ENCODE measurements around the gene HCFC2. TPM values are rescaled to one million over a fixed set of nuclear protein-coding genes. Genes with fewer than 3 reads are reported as not detected.
"Not testable (repeated sequence)": the region's sequence is repeated elsewhere in the genome, so short reads cannot be mapped to it uniquely, and the experiment has no call there.

Gene HCFC2
- total RNA-seq, 4 donors from 2014 or later, result 11.0 to 18.9 (median 14.1) TPM

GRCh38 chr12:104026841-104027599 is 37.3 kb upstream of the HCFC2 start:
- no peak for DNase-seq (ENCODE audit: low spot score in 2 of 2)
- WGBS, 2 donors, result 43 to 52% methylated on average over 5 of the region's 5 CpGs
- intact Hi-C loops (cut with DNase I; ENCODE audit: low total_unique reads), result no loop called here

GRCh38 chr12:104030596-104030995 is 33.7 kb upstream of the HCFC2 start:
- intact Hi-C loops (cut with DNase I; ENCODE audit: low total_unique reads); DNase-seq (ENCODE audit: low spot score in 2 of 2); H3K4me3 ChIP-seq (ENCODE audit: low read depth, poor library complexity, severe bottlenecking): not testable (repeated sequence)
- 78 to 98% methylated on average over 18 to 25 of the region's 27 CpGs for WGBS, 2 donors

More at GRCh38 chr12:104026841-104027599, 37.3 kb upstream of the HCFC2 start:
- no peak overlapping the region for H3K4me3 ChIP-seq (ENCODE audit: low read depth, poor library complexity, severe bottlenecking)
- no peak for TF ChIP-seq POLR2A (IDR thresholded peaks at IDR 0.05)
- no peak for TF ChIP-seq CTCF (IDR thresholded peaks at IDR 0.05)

GRCh38 chr12:104036143-104036542 is 28.2 kb upstream of the HCFC2 start:
- intact Hi-C loops (cut with DNase I; ENCODE audit: low total_unique reads); H3K4me3 ChIP-seq (ENCODE audit: low read depth, poor library complexity, severe bottlenecking); DNase-seq (ENCODE audit: low spot score in 2 of 2): not testable (repeated sequence)
- WGBS, 2 donors, result 94 to 97% methylated on average over 2 of the region's 2 CpGs

- 83 to 86% methylated on average over 1 of the region's 1 CpG for WGBS, 2 donors
- DNase-seq (ENCODE audit: low spot score in 2 of 2); intact Hi-C loops (cut with DNase I; ENCODE audit: low total_unique reads); H3K4me3 ChIP-seq (ENCODE audit: low read depth, poor library complexity, severe bottlenecking): not testable (repeated sequence)
Measured at GRCh38 chr12:104039769-104040168, 24.6 kb upstream of the HCFC2 start.

GRCh38 chr12:104042580-104042979 is 21.8 kb upstream of the HCFC2 start:
- DNase-seq (ENCODE audit: low spot score in 2 of 2), result no peak
- TF ChIP-seq CTCF (IDR thresholded peaks at IDR 0.05) (no peak), POLR2A (IDR thresholded peaks at IDR 0.05) (no peak)
- intact Hi-C loops (cut with DNase I; ENCODE audit: low total_unique reads), result no loop called here
- WGBS, 2 donors, result 83 to 87% methylated on average over 1 of the region's 1 CpG
- no peak overlapping the region for H3K4me3 ChIP-seq (ENCODE audit: low read depth, poor library complexity, severe bottlenecking)

GRCh38 chr12:104044158-104044557 is 20.2 kb upstream of the HCFC2 start:
- TF ChIP-seq POLR2A (IDR thresholded peaks at IDR 0.05) (no peak), CTCF (IDR thresholded peaks at IDR 0.05) (no peak)
- 82 to 90% methylated on average over 3 of the region's 3 CpGs for WGBS, 2 donors
- intact Hi-C loops (cut with DNase I; ENCODE audit: low total_unique reads), result no loop called here

GRCh38 chr12:104046306-104046705 is 18.0 kb upstream of the HCFC2 start:
- H3K4me3 ChIP-seq (ENCODE audit: low read depth, poor library complexity, severe bottlenecking), result no peak overlapping the region
- TF ChIP-seq POLR2A (IDR thresholded peaks at IDR 0.05), result no peak
- TF ChIP-seq CTCF (IDR thresholded peaks at IDR 0.05), result no peak
- no peak for DNase-seq (ENCODE audit: low spot score in 2 of 2)
- 97% methylated on average over 4 of the region's 4 CpGs for WGBS, 2 donors
- intact Hi-C loops (cut with DNase I; ENCODE audit: low total_unique reads), result no loop called here

More at GRCh38 chr12:104044158-104044557, 20.2 kb upstream of the HCFC2 start:
- DNase-seq (ENCODE audit: low spot score in 2 of 2), result no peak
- no peak overlapping the region for H3K4me3 ChIP-seq (ENCODE audit: low read depth, poor library complexity, severe bottlenecking)
